Liver (tissue), 9 donors: ENCODE measurements around the gene USP47. TPM values are rescaled to one million over a fixed set of nuclear protein-coding genes. Genes with fewer than 3 reads are reported as not detected.

Experiments
- DNase-seq: peaks from one replicate; pipeline ENCODE4 v3.0.0-alpha.2; 2017; ENCODE audit warnings: low spot score
- H3K27ac ChIP-seq, 2 donors: one replicate each; pipeline ENCODE4 v1.7.0; 2013; ENCODE audit warnings: inconsistent platforms in 2 of 2, low read length in 2 of 2, control low read depth in 1 of 2, low read depth in 1 of 2, mild to moderate bottlenecking in 1 of 2
- H3K27me3 ChIP-seq, 4 donors: one replicate each; pipeline versions ENCODE4 v1.6.1 to v1.7.0; 2013; ENCODE audit warnings: low read length in 3 of 4, inconsistent platforms in 1 of 4, mild to moderate bottlenecking in 1 of 4, moderate library complexity in 1 of 4; ENCODE audit not compliant: control insufficient read depth in 4 of 4, insufficient read depth in 4 of 4
- H3K36me3 ChIP-seq, 4 donors: one replicate each; pipeline versions ENCODE4 v1.6.1 to v1.7.0; 2013; ENCODE audit warnings: low read length in 3 of 4, mild to moderate bottlenecking in 3 of 4, low read depth in 1 of 4, moderate library complexity in 1 of 4; ENCODE audit not compliant: control insufficient read depth in 4 of 4, insufficient read depth in 3 of 4
- H3K4me1 ChIP-seq, 4 donors: one replicate each; pipeline versions ENCODE4 v1.6.1 to v1.7.0; 2013; ENCODE audit warnings: low read length in 3 of 4, mild to moderate bottlenecking in 3 of 4, moderate library complexity in 1 of 4; ENCODE audit not compliant: control insufficient read depth in 4 of 4, insufficient read depth in 4 of 4
- H3K4me3 ChIP-seq, 3 donors: one replicate each; pipeline versions ENCODE4 v1.6.1 to v1.7.0; 2013; ENCODE audit warnings: low read length in 3 of 3, control low read depth in 1 of 3, low read depth in 1 of 3, mild to moderate bottlenecking in 1 of 3
- H3K9ac ChIP-seq, 2 donors: one replicate each; pipeline ENCODE4 v1.7.0; 2013; ENCODE audit warnings: low read length in 2 of 2, mild to moderate bottlenecking in 2 of 2, moderate library complexity in 2 of 2, control low read depth in 1 of 2, low read depth in 1 of 2
- H3K9me3 ChIP-seq, 4 donors: one replicate each; pipeline versions ENCODE4 v1.6.1 to v1.7.0; 2013; ENCODE audit warnings: low read length in 3 of 4; ENCODE audit not compliant: control insufficient read depth in 4 of 4
- EGR1 ChIP-seq, 2 donors: IDR thresholded peaks; 2 replicates each; pipeline ENCODE4 v1.6.1; 2016 to 2018; ENCODE audit warnings: antibody characterized with exemption in 2 of 2, low read depth in 2 of 2
- FOXA1 ChIP-seq: IDR thresholded peaks from 2 replicates; pipeline ENCODE4 v1.6.1; 2016; ENCODE audit warnings: antibody characterized with exemption
- FOXA2 ChIP-seq: IDR thresholded peaks from 2 replicates; pipeline ENCODE4 v1.6.1; 2016; ENCODE audit warnings: antibody characterized with exemption
- HNF4A ChIP-seq, 2 donors: conservative IDR thresholded peaks; 2 replicates each; pipeline ENCODE4 v1.6.1; 2016; ENCODE audit warnings: antibody characterized with exemption in 2 of 2, mild to moderate bottlenecking in 2 of 2
- HNF4G ChIP-seq: IDR thresholded peaks from 2 replicates; pipeline ENCODE4 v1.6.1; 2016; ENCODE audit warnings: antibody characterized with exemption
- JUND ChIP-seq, 2 donors: IDR thresholded peaks; 2 replicates each; pipeline ENCODE4 v1.6.1; 2016; ENCODE audit warnings: antibody characterized with exemption in 2 of 2
- RAD21 ChIP-seq, 2 donors: IDR thresholded peaks; 2 replicates each; pipeline ENCODE4 v1.6.1; 2016; ENCODE audit warnings: antibody characterized with exemption in 2 of 2, mild to moderate bottlenecking in 2 of 2
- TAF1 ChIP-seq: conservative IDR thresholded peaks from 2 replicates; pipeline ENCODE4 v1.6.1; 2016; ENCODE audit warnings: antibody characterized with exemption, mild to moderate bottlenecking
- YY1 ChIP-seq: IDR thresholded peaks from 2 replicates; pipeline ENCODE4 v1.6.1; 2016; ENCODE audit warnings: antibody characterized with exemption, mild to moderate bottlenecking
- WGBS: extraction: QIAGEN DNeasy Blood & Tissue Kit; methylation state at CpG from one replicate; pipeline ENCODE4 v1.1.7; 2013; 5-methylcytosine and 5-hydroxymethylcytosine counted together
- polyA plus RNA-seq, 2 donors: library from polyadenylated mRNA; stranded (reverse) in 1 of 2; unstranded in 1 of 2; fragments of 200-250 nt in 1 of 2; fragments of >200 nt in 1 of 2; fragmentation: Nextera tagmentation in 1 of 2; extraction: Ambion mirVana in 1 of 2; gene quantifications; one replicate each; pipeline versions ENCODE4 v1.2.1 to v1.2.3, GENCODE V29; 2013 to 2015
- total RNA-seq, 2 donors: library from RNA; depleted of rRNA; stranded (reverse); fragments of >200 nt; gene quantifications; one replicate each; pipeline ENCODE4 v1.2.3, GENCODE V29; 2014
- TF ChIP-seq, protein P1 (sequence below): fragments of 150-350 bp; IDR thresholded peaks from 2 replicates; pipeline ENCODE4 v1.5.1; 2017; ENCODE audit warnings: improper control_type of control experiment, low read depth, low read length; ENCODE audit not compliant: missing input control
- TF ChIP-seq, protein P2 (sequence below): IDR thresholded peaks from 2 replicates; pipeline ENCODE4 v1.6.1; 2016; ENCODE audit warnings: antibody characterized with exemption
- TF ChIP-seq, protein P3 (sequence below): IDR thresholded peaks from 2 replicates; pipeline ENCODE4 v1.6.1; 2016; ENCODE audit warnings: antibody characterized with exemption
- TF ChIP-seq, protein P4 (sequence below): IDR thresholded peaks from 2 replicates; pipeline ENCODE4 v1.6.1; 2016; ENCODE audit warnings: antibody characterized with exemption, mild to moderate bottlenecking
- TF ChIP-seq, protein P5 (sequence below): IDR thresholded peaks from 2 replicates; pipeline ENCODE4 v1.6.1; 2016; ENCODE audit warnings: antibody characterized with exemption
- donor health status: healthy.
- donor health status: healthy.
- donor health status: healthy.
- donor health status: healthy.
- donor health status: healthy.

USP47 gene
- total and polyA plus RNA-seq, 4 donors: 14.9 to 55.1 (median 32.2) TPM

DNA sequence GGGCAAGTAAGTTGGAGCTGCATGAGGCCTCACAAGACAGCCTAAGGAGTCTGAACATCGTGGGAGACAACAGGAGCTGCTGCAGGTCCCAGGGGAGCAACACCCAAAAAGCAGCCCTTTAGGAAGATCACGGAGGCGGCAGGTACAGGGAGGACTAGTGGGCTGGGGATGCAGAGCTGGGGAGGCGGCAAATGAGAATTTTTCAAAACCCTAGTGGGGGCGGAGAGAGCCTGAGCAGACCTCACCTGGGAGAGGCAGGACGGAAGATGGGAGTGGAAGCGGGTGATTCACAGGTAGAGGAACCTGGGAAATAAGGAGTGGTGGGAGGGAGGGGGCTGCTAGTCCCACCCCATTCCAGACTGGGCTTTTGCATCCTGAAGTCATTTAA, 124.6 kb downstream of the USP47 start:
- Histone ChIP-seq H3K27me3 (no peaks in the 10 kb centered on the region), H3K36me3 (no peaks in the 10 kb centered on the region), H3K4me1 (peaks cover 2 to 30% (median 21%) of the 10 kb centered on the region in 4 donors), H3K9ac (no peak overlapping the region), H3K9me3 (no peaks in the 10 kb centered on the region), H3K27ac (no peak overlapping the region), H3K4me3 (no peak overlapping the region)
- TF ChIP-seq FOXA2 (no peak), HNF4A (conservative IDR thresholded peaks at IDR 0.05) (no peak), TAF1 (no peak), YY1 (no peak), HNF4G (no peak), JUND (IDR thresholded peaks at IDR 0.05) (no peak), FOXA1 (no peak), EGR1 (IDR thresholded peaks at IDR 0.05; ENCODE audit: low read depth in 2 of 2) (no peak)
- TF ChIP-seq, protein P1, sequence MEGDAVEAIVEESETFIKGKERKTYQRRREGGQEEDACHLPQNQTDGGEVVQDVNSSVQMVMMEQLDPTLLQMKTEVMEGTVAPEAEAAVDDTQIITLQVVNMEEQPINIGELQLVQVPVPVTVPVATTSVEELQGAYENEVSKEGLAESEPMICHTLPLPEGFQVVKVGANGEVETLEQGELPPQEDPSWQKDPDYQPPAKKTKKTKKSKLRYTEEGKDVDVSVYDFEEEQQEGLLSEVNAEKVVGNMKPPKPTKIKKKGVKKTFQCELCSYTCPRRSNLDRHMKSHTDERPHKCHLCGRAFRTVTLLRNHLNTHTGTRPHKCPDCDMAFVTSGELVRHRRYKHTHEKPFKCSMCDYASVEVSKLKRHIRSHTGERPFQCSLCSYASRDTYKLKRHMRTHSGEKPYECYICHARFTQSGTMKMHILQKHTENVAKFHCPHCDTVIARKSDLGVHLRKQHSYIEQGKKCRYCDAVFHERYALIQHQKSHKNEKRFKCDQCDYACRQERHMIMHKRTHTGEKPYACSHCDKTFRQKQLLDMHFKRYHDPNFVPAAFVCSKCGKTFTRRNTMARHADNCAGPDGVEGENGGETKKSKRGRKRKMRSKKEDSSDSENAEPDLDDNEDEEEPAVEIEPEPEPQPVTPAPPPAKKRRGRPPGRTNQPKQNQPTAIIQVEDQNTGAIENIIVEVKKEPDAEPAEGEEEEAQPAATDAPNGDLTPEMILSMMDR: no peak
- TF ChIP-seq, protein P2, sequence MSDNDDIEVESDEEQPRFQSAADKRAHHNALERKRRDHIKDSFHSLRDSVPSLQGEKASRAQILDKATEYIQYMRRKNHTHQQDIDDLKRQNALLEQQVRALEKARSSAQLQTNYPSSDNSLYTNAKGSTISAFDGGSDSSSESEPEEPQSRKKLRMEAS: no peak
- TF ChIP-seq, protein P3, sequence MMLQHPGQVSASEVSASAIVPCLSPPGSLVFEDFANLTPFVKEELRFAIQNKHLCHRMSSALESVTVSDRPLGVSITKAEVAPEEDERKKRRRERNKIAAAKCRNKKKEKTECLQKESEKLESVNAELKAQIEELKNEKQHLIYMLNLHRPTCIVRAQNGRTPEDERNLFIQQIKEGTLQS: no peak
- TF ChIP-seq, protein P4, sequence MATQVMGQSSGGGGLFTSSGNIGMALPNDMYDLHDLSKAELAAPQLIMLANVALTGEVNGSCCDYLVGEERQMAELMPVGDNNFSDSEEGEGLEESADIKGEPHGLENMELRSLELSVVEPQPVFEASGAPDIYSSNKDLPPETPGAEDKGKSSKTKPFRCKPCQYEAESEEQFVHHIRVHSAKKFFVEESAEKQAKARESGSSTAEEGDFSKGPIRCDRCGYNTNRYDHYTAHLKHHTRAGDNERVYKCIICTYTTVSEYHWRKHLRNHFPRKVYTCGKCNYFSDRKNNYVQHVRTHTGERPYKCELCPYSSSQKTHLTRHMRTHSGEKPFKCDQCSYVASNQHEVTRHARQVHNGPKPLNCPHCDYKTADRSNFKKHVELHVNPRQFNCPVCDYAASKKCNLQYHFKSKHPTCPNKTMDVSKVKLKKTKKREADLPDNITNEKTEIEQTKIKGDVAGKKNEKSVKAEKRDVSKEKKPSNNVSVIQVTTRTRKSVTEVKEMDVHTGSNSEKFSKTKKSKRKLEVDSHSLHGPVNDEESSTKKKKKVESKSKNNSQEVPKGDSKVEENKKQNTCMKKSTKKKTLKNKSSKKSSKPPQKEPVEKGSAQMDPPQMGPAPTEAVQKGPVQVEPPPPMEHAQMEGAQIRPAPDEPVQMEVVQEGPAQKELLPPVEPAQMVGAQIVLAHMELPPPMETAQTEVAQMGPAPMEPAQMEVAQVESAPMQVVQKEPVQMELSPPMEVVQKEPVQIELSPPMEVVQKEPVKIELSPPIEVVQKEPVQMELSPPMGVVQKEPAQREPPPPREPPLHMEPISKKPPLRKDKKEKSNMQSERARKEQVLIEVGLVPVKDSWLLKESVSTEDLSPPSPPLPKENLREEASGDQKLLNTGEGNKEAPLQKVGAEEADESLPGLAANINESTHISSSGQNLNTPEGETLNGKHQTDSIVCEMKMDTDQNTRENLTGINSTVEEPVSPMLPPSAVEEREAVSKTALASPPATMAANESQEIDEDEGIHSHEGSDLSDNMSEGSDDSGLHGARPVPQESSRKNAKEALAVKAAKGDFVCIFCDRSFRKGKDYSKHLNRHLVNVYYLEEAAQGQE: no peak
- TF ChIP-seq, protein P5, sequence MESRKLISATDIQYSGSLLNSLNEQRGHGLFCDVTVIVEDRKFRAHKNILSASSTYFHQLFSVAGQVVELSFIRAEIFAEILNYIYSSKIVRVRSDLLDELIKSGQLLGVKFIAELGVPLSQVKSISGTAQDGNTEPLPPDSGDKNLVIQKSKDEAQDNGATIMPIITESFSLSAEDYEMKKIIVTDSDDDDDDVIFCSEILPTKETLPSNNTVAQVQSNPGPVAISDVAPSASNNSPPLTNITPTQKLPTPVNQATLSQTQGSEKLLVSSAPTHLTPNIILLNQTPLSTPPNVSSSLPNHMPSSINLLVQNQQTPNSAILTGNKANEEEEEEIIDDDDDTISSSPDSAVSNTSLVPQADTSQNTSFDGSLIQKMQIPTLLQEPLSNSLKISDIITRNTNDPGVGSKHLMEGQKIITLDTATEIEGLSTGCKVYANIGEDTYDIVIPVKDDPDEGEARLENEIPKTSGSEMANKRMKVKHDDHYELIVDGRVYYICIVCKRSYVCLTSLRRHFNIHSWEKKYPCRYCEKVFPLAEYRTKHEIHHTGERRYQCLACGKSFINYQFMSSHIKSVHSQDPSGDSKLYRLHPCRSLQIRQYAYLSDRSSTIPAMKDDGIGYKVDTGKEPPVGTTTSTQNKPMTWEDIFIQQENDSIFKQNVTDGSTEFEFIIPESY: no peak
- WGBS: 95% methylated on average over 7 of the region's 7 CpGs
- DNase-seq: no peak

DNA sequence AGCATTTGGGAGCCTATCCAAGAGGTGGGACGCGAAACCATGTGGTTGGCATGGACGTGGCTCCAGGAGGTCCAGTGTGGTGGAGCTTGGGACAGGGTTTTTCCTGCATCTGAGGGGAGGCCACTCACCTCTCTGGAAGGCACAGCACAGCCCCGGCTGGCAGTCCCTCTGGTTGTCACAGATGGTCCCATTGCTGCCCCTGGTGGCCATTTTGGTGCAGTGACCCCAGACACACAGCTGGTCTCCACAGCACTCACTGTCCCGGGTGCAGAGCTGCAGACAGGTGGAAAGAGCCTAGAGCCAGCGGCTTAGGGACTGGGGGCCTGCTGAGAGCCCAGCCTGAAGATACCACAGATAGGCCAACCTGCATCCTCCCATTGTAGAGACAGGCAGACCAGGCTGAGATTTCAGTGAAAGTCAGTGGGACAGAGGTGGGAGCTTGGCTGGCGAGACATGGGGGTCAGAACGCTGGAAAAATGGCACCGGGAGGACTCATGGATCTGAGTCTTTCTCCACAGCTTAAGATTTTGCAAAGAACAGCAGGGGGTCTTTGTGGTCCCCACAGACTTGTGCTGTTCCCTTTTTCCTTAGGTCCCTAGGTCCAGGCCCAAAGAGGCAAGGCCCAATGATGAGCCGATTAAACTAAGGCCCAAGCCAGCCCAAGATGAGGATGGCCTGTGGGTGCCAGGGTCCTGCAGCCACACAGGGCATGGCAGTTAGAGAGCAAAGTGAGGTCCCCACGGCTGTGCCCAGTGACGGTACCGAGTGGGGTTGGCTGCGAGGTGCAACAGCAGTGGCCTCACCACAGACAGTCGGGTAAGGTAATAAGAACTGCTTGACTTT, 125.3 kb downstream of the USP47 start:
- 83% methylated on average over 15 of the region's 15 CpGs for WGBS
- Histone ChIP-seq H3K4me3 (no peak overlapping the region), H3K27ac (no peak overlapping the region), H3K36me3 (no peaks in the 10 kb centered on the region), H3K27me3 (no peaks in the 10 kb centered on the region), H3K9me3 (no peaks in the 10 kb centered on the region), H3K4me1 (peaks cover 2 to 30% (median 21%) of the 10 kb centered on the region in 4 donors), H3K9ac (no peak overlapping the region)
- DNase-seq: peak; percentile 67
- TF ChIP-seq, protein P3: no peak
- TF ChIP-seq RAD21 (IDR thresholded peaks at IDR 0.05) (peak; percentile 54 to 76), YY1 (peak; percentile 3), HNF4A (conservative IDR thresholded peaks at IDR 0.05) (no peak)
- TF ChIP-seq, protein P1: peak; percentile 69
